Spleen (tissue), 11 donors: ENCODE measurements around the gene LRRC3. TPM values are rescaled to one million over a fixed set of nuclear protein-coding genes. Genes with fewer than 3 reads are reported as not detected.

Experiments used
- DNase-seq: peaks from one replicate; pipeline ENCODE4 v3.0.0-alpha.2; 2020
- H3K27ac ChIP-seq, 8 donors: fragments of 200-600 bp; sonication (generic) in 7 of 8; 1 replicate in 4 of 8; 2 replicates in 4 of 8; pipeline versions ENCODE4 v1.5.0 to v1.8.0; 2016 to 2021; ENCODE audit warnings: inconsistent platforms in 4 of 8, mild to moderate bottlenecking in 4 of 8, moderate library complexity in 1 of 8
- H3K27me3 ChIP-seq, 7 donors: fragments of 200-600 bp; sonication (generic) in 6 of 7; replicated peaks in 1 of 7; 1 replicate in 4 of 7; 2 replicates in 3 of 7; pipeline versions ENCODE4 v1.5.0 to v1.8.0; 2016 to 2021; ENCODE audit warnings: inconsistent platforms in 3 of 7, mild to moderate bottlenecking in 1 of 7
- H3K36me3 ChIP-seq, 6 donors: fragments of 200-600 bp; sonication (generic) in 5 of 6; 1 replicate in 4 of 6; 2 replicates in 2 of 6; pipeline versions ENCODE4 v1.5.0 to v1.8.0; 2016 to 2021; ENCODE audit warnings: inconsistent platforms in 2 of 6
- H3K4me1 ChIP-seq, 6 donors: fragments of 200-600 bp; sonication (generic) in 5 of 6; 1 replicate in 3 of 6; 2 replicates in 3 of 6; pipeline versions ENCODE4 v1.5.0 to v1.8.0; 2016 to 2021; ENCODE audit warnings: inconsistent platforms in 3 of 6
- H3K4me3 ChIP-seq, 8 donors: fragments of 200-600 bp; sonication (generic) in 7 of 8; 1 replicate in 4 of 8; 2 replicates in 4 of 8; pipeline versions ENCODE4 v1.5.0 to v1.8.0; 2016 to 2021; ENCODE audit warnings: inconsistent platforms in 4 of 8, mild to moderate bottlenecking in 4 of 8, moderate library complexity in 2 of 8
- H3K9me3 ChIP-seq, 8 donors: fragments of 200-600 bp; sonication (generic) in 7 of 8; 1 replicate in 4 of 8; 2 replicates in 4 of 8; pipeline versions ENCODE4 v1.5.0 to v1.8.0; 2016 to 2021; ENCODE audit warnings: inconsistent platforms in 4 of 8
- POLR2A ChIP-seq, 3 donors: fragments of 450-650 bp; IDR thresholded peaks; one replicate each; pipeline ENCODE4 v1.5.1; 2017; ENCODE audit warnings: antibody characterized with exemption in 3 of 3, mild to moderate bottlenecking in 1 of 3
- POLR2AphosphoS5 ChIP-seq, 3 donors: sonication (generic); formaldehyde crosslinking; IDR thresholded peaks; one replicate each; pipeline ENCODE4 v1.5.1; 2017; ENCODE audit warnings: antibody characterized with exemption in 3 of 3
- WGBS, 5 donors: extraction: QIAGEN DNeasy Blood & Tissue Kit in 3 of 5; methylation state at CpG; one replicate each; pipeline versions ENCODE4 v1.1.5 to v1.1.7; 2013 to 2018; 5-methylcytosine and 5-hydroxymethylcytosine counted together
- intact Hi-C: fragments of 100-400 bp; cut with DNase I; formaldehyde crosslinking; loops from one replicate; pipeline ENCODE4 v1.15.0; 2023; ENCODE audit warnings: low total_unique reads
- polyA plus RNA-seq, 3 donors: library from polyadenylated mRNA; stranded (reverse); fragments of 200-250 nt; gene quantifications; one replicate each; pipeline ENCODE4 v1.2.1, GENCODE V29; 2013
- total RNA-seq, 7 donors: library from RNA; depleted of rRNA in 3 of 7; stranded (reverse); fragments of >200 nt in 3 of 7; fragmentation: NEBNext Ultra II Directional in 4 of 7; extraction: Animal tissue kit (Norgen Biotek cat#: 25700) in 4 of 7; gene quantifications; one replicate each; pipeline versions ENCODE4 v1.1.0 to v1.2.1, GENCODE V29; 2016 to 2021
- TF ChIP-seq, protein P1 (sequence below), 11 experiments: fragments of 200-600 bp in 7 of 11; fragments of 450-650 bp in 4 of 11; sonication (generic) in 4 of 11; IDR thresholded peaks in 8 of 11; conservative IDR thresholded peaks in 3 of 11; 1 replicate in 7 of 11; 2 replicates in 4 of 11; pipeline versions ENCODE4 v1.4.0 to v1.8.0; 2016 to 2021; ENCODE audit warnings: antibody characterized with exemption in 11 of 11, inconsistent platforms in 4 of 11, mild to moderate bottlenecking in 1 of 11
- donor health status: healthy with polysubstance abuse.
- donor health status: DM: no; HTN: no; CAD: no; lungs with moderate emphysema.
- donor health status: DM: no; HTN: no; CAD: no.
- donor health status: Bipolar disorder and iron deficiency.
- donor health status: healthy.
- donor health status: DM: no; HTN: no; CAD: no.
- donor health status: DM: yes; HTN: yes; CAD: no.

Gene LRRC3
- total and polyA plus RNA-seq, 10 donors: 0.24 to 4.9 (median 2.5) TPM

DNA sequence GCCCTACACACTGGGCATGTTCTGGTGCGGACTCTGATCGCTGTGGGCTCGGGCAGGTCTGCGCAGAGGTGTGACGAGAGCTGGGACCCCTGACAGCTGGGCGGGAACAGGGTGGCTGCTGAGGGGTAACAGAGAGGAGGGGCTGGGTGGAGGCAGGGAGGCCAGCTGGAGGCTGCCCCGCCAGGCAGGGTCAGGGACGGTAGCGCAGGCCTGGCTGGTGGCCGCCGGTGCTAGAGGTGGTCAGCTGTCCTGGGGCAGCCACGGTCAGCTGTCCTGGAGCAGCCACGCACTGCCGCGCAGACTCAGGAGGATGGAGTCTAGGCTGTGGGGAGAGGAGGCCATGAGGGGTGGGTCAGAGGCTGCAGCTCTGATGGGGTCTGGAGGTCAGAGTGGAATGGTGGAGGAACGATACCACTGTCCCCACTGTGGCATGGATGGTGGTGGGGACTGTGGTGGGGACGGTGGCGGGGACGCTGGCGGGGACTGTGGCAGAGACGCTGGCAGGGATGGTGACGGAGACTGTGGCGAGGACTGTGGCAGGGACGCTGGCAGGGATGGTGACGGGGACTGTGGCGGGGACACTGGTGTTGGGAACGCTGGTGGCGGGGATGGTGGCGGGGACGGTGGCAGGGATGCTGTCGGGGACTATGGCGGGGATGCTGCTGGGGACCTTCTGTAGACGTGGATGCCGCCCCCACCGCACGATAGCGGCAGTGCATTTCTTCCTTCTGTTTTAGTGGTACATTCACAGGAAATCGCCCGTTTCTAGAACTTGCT lies 21.3 kb upstream of the LRRC3 start:
- Histone ChIP-seq H3K27ac (peak overlapping the region in 4 of 8 donors; percentile 27 to 48 (median 36)), H3K27me3 (peaks cover 0 to 4% (median 0%) of the 10 kb centered on the region in 7 donors), H3K9me3 (peaks cover 2 to 25% (median 21%) of the 10 kb centered on the region in 8 donors), H3K4me3 (no peak overlapping the region), H3K36me3 (peaks cover 0 to 72% (median 32%) of the 10 kb centered on the region in 6 donors), H3K4me1 (peaks cover 0 to 12% (median 5%) of the 10 kb centered on the region in 6 donors)
- peak; percentile 51 for DNase-seq
- WGBS, 5 donors: 90 to 93% (median 92%) methylated on average over 36 to 39 of the region's 39 CpGs
- TF ChIP-seq, protein P1, sequence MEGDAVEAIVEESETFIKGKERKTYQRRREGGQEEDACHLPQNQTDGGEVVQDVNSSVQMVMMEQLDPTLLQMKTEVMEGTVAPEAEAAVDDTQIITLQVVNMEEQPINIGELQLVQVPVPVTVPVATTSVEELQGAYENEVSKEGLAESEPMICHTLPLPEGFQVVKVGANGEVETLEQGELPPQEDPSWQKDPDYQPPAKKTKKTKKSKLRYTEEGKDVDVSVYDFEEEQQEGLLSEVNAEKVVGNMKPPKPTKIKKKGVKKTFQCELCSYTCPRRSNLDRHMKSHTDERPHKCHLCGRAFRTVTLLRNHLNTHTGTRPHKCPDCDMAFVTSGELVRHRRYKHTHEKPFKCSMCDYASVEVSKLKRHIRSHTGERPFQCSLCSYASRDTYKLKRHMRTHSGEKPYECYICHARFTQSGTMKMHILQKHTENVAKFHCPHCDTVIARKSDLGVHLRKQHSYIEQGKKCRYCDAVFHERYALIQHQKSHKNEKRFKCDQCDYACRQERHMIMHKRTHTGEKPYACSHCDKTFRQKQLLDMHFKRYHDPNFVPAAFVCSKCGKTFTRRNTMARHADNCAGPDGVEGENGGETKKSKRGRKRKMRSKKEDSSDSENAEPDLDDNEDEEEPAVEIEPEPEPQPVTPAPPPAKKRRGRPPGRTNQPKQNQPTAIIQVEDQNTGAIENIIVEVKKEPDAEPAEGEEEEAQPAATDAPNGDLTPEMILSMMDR (IDR thresholded peaks at IDR 0.05 in 8 of 11, conservative IDR thresholded peaks at IDR 0.05 in 3 of 11): no peak
- intact Hi-C loops: loop anchor here (10.0 kb wide), 1 partner anchor 99 kb away; the partner anchor contains the start of gene CFAP410

DNA sequence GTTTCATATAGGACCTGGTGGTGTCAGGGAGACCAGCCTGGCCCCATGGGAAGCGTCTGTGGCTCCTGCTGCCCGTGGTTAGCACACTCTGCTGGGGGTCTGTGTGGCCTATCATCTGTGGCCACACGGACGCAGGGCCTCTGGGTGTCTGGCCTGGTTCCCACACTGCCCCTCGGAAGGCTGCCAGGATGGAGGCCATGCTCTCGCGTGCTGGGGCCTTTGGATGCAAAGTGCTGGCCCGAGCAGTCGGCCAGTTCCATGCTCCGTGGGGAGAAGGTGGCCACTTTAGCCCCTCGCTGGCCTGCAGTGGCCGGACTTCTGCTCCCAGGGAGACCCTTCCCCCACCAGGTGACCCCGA lies 20.8 kb upstream of the LRRC3 start:
- H3K27me3 ChIP-seq: peaks cover 0 to 4% (median 0%) of the 10 kb centered on the region in 7 donors
- intact Hi-C loops: loop anchor here (10.0 kb wide), 1 partner anchor 100 kb away; the partner anchor contains the start of gene CFAP410
- H3K4me3 ChIP-seq: no peak overlapping the region
- DNase-seq: peak; percentile 53
- H3K36me3 ChIP-seq: peaks cover 0 to 78% (median 37%) of the 10 kb centered on the region in 6 donors
- 82 to 95% (median 84%) methylated on average over 8 to 13 of the region's 13 CpGs for WGBS, 5 donors
- peaks cover 0 to 12% (median 5%) of the 10 kb centered on the region in 6 donors for H3K4me1 ChIP-seq
- TF ChIP-seq POLR2AphosphoS5 (IDR thresholded peaks at IDR 0.05): no peak
- TF ChIP-seq, protein P1 (IDR thresholded peaks at IDR 0.05 in 8 of 11, conservative IDR thresholded peaks at IDR 0.05 in 3 of 11): no peak
- no peak for TF ChIP-seq POLR2A (IDR thresholded peaks at IDR 0.05)
- no peak overlapping the region for H3K27ac ChIP-seq
- peaks cover 2 to 19% (median 15%) of the 10 kb centered on the region in 8 donors for H3K9me3 ChIP-seq

DNA sequence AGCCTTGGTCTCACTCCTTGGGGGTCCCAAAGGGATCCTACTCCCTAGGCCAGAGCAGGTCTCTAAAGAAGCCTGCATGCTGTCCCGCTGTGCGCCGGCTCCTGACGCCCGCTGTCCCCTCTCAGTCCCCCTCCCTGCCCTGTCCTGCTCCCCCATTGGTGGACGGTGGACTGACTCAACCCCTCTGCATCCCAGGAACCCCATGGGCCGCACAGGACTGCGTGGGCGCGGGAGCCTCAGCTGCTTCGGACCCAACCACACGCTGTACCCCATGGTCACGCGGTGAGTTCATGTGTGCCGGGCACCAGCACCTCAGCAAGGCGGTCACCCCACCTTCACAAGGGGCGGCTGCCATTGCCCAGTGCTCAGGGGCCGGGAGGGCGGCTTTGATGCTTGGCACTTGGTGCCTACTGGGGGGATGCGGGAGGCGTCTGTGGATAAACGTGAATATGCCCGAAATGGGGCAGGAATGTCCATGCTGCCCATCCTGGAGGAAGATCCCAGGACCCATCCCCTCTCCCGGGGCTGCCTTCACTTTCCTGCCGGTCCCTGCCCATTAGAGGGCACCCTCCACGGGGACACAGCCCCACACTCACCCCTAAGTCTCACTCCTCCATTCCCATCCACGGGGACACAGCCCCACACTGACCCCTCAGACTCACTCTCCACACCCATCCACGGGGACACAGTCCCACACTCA lies 20.2 kb upstream of the LRRC3 start:
- no peak overlapping the region for H3K4me3 ChIP-seq
- no peak overlapping the region for H3K27ac ChIP-seq
- TF ChIP-seq POLR2A (IDR thresholded peaks at IDR 0.05) (no peak), POLR2AphosphoS5 (IDR thresholded peaks at IDR 0.05) (peak in 1 of 3 donors; percentile 17)
- TF ChIP-seq, protein P1 (IDR thresholded peaks at IDR 0.05 in 8 of 11, conservative IDR thresholded peaks at IDR 0.05 in 3 of 11): no peak
- WGBS, 5 donors: 87 to 95% (median 90%) methylated on average over 22 to 28 of the region's 28 CpGs
- intact Hi-C loops: loop anchor here (10.0 kb wide), 1 partner anchor 100 kb away; the partner anchor contains the start of gene CFAP410
- H3K36me3 ChIP-seq: peaks cover 0 to 83% (median 40%) of the 10 kb centered on the region in 6 donors
- peak; percentile 62 for DNase-seq
- H3K9me3 ChIP-seq: peaks cover under 1 to 14% (median 10%) of the 10 kb centered on the region in 8 donors
- peaks cover 0 to 12% (median 5%) of the 10 kb centered on the region in 6 donors for H3K4me1 ChIP-seq
- H3K27me3 ChIP-seq: peaks cover 0 to 4% (median 0%) of the 10 kb centered on the region in 7 donors
